Measurements from ENCODE around the gene LBX2.
"Not testable (repeated sequence)": the region's sequence is repeated elsewhere in the genome, so short reads cannot be mapped to it uniquely, and the experiment has no call there.

Gene LBX2

DNA sequence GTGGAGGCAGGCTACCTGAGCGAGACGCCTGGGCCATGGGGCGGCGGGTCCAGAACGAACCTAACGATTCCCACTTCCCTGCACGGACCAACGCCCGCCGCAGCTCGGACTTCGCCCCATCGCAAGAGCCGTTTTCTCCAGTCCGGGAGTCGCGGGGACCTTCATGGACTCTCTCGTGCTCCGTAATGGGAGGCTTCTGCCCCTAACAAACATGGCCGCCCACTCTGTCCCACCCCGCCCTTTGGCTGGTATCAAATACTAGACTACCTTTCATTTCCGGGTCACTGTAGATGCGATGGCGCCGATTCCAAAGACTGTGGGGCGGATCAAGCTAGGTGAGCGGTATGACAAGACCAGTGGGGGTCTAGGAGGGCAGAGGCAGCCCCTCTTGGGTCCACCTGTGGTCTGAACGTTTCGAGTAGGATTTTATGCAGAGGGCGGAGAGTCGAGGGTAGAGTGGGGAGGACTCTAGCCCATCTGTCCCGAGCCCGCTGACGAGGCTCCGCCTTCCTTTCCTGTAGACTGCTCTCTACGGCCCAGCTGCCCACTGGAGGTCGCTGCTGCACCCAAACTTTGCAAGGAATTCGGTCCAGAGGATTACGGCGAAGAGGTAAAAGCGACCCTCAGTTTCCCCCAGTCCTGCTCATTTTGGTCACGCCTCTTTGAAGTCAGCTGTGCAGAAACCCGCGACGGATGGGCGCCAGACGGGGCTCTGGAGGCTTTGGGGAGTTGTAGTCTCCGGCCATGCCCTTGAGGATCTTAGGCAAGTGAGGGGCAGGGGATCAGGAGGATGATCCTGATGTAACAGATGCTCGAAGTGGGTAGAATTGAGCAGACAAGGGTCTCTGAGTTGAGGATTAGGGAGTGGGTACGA, 16.4 kb downstream of the LBX2 start, which contains the start of the genes CCDC142 and TTC31:
TSS of gene CCDC142 (minus strand) at position 198 of the 874 bp plus-strand sequence. CDS start at position 37, 161 bp downstream.
TSS of gene TTC31 (plus strand) at position 281 of the 874 bp plus-strand sequence. CDS start at position 296, 15 bp downstream.
- peak; percentile 90 for DNase-seq (ENCODE audit: low spot score)

DNA sequence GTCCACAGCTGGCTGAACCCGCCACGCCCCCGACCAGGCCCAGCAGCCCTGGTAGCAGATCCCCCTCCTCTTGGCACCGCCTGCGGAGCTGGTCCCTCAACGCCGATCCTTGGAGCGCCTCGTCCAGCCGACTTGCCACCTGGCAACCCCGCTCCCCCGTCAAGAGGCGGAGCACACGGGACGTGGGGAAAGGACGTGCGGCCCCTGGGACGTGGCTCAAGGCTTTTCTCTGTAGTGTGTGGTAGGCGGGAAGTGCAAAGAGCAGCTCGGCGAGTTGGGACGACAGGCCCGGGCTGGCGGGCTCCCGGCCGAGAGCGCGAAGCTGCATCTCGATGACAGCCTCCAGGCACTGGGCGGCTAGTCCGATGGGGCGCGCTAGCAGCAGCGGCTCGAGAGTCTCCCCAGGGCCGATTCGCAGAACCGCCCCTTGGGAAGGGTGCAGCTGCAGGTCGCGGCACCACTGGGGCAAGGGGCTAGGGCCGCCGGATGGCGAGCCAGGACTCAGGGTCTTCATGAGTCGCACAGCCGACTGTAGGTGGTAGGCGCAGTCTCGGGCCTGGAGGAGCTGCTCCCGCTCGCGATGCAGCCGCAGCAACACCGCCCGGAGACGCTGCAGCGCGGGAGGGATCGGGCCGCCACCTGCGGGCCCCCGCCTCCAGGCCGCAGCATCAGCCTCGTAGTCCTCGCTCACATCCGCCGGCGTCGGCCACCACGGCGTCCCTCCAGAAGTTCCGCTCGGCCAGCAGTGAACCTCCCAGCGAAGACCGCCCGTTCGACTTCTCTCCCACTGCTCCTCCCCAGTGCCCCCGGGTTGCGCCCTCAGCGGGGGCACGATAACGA, 17.2 kb downstream of the LBX2 start:
- peak; percentile 67 for DNase-seq (ENCODE audit: low spot score)

DNA sequence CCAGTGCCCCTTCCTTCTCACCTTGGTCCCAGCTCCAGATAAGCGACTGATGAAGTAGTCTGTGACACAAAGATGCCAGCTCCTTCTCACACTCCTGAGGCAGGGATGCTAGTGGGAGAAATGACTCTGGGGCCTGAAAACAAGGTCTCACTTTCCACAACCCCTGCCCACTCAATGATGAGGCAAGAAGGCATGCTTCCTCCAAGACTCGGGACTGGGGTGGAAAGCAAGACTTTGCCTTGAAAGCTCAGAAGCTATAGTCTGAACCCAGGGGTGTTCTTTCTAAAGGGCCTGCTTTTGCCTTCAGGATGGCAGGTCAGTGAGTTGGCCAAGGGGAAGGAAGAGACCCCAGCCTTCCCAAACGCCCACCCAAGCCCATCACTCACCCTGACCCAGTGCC, 18.0 kb downstream of the LBX2 start:
- no peak for DNase-seq (ENCODE audit: low spot score)

DNA sequence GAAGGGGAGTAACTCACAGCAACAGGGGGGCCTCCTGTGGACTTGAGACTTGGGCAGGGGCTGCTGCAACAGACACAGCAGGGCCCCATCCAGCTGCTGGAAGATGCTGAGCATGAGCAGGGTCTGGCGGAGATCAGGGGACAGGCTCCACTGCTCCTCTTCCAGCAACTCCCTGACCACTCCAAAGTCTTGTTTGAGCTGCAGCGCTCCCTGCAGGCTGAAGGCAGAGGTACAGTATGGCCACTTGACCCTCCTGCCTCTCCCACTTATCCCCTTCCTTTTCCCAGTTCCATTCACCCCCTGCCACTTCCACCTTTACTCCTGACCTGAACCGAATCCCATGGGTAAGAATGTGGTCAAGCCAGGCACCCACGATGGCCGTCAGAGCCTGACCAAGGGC, 24.5 kb downstream of the LBX2 start:
- DNase-seq (ENCODE audit: low spot score), result peak; percentile 33

DNA sequence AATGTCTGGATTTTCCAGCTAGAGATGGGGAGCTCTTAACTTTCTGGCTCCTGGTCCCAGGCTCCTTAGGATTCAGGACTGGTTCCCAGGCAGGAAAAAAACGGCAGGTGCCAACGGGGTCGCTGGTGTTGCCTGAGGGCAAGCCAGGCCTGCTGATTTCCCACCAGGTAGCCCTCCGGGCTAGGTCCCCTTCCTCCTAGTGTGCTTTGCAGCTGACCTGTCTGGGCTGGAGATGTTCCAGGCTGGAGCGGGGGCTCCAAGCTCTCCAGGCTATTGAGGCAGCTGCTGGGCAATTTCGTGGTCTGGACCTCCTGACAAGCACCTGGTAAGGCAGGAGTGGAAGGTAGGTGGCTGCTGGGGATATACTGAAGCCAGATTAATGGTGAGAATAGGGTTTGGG, 24.9 kb downstream of the LBX2 start:
- DNase-seq (ENCODE audit: low spot score), result no peak

DNA sequence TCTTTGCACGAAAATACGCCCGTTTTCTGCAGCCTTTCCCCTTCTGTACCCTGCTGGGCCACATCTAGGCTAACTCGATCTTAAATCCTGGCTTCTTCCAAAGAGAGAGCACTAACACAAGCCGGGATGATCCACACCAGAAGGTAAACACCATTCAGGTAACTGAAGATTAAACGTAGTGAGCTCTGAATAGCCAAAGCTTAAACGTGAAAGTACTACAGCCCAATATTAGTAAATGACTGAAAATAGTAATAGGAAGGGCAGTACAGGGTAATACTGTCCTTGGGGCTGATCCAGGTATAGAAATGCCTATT, 26.5 kb downstream of the LBX2 start:
- DNase-seq (ENCODE audit: low spot score), result no peak

DNA sequence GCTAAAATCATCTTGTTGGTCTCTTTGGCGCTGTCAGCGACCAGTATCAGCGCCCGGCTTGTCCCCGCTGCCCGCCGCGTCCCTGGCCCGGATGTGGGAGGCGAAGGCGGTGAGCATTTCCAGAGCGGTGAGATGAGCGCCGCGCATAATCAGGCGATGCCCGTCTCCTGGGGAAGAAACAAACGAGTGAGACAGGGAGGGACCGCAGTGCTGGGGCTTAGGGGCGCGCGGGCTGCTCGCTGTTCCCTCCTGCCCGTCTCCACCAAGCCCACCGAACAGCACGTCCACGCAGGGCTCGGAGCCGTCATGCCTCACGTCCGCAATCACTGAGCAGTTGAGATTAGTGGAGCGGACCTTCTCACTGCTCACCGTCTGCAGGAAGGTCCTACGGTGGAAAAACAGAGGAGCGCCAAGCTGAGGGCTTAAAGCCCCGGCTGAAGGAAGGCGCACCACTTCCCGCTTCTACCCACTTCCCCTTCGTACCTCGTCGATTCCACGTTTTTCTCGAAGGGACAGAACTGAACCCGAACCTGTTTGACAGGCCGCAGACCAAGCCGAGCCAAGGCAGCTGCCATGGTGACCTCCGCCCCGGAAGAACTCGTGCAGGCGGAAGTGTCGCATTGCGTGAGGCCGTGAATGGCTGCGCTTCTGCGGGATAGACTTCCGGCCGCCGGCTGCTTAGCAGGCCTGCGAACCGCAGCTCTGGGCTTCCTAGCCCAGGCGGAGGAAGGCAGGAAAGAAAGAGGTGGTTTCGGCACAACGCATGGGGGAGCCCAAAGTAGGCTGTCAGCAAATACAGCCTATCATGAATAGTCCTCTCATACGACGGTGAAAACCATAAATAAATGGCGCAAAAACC, 27.1 kb downstream of the LBX2 start, which contains the start of gene MRPL53:
TSS of gene MRPL53 (minus strand) at position 595 of the 859 bp plus-strand sequence. CDS start at position 575, 20 bp downstream.
- DNase-seq (ENCODE audit: low spot score), result peak; percentile 83

DNA sequence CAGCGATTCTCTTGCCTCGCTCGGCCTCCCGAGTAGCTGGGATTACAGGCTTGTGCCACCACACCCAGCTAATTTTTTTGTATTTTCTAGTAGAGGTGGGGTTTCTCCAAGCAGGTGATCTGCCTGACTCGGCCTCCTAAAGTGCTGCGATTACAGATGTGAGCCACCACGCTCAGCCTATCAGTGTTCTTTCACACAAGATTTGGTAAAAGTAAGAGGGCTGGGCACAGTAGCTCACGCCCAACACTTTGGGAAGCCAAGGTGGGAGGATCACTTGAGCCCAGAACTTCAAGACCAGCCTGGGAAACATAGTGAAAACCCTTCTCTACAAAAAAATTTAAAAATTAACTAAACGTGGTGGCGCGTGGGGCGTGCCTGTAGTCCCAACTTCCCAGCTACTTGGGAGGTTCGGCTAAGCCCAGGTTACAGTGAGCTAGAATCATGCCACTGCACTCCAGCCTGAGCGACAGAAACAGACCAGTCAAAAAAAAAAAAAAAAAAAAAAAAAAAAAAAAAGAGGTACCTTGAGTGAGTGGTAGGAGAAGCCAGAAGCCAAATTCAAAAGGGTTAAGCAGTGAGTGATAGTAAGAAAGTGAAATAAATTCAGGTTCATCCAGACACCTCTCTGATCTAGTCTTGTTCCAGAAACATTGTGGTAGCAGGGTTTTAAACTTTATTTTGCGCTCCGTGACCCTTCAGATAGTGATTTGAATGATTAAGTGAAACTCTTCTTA, 27.9 kb downstream of the LBX2 start:
- DNase-seq (ENCODE audit: low spot score), result no peak

DNA sequence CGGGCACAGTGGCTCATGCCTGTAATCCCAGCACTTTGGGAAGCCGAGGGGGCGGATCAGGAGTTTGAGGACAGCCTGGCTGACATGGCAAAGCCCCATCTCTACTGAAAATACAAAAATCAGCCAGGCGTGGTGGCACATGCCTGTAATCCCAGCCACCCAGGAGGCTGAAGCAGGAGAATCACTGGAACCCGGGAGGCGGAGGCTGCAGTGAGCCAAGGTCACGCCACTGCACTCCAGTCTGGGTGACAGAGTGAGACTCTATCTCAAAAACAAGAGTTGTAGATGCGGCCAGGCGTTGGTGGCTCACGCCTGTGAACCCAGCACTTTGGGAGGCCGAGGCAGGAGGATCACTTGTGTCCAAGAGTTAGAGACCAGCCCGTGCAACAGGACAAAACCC, 28.7 kb downstream of the LBX2 start:
- DNase-seq (ENCODE audit: low spot score), result not testable (repeated sequence)

DNA sequence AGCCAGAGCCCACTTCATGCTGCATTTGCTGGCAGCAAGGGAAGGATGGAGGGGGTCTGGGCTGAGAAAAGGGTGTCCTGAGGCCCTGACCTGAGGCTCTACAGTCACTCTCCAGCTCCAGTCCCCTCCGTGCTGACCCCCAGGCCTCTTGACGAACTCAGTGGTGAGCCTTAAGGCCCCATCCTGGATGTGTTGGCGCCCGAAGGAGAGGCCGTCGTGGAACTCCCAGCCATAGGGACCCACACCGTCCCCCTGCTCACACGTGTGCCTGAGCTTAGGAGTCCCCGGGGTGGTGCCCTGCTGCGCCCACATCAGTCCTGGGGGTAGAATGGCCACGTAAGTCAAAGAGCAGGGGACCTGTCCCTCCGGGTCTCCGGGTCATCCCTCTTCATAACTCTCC, 35.0 kb downstream of the LBX2 start:
- no peak for DNase-seq (ENCODE audit: low spot score)

DNA sequence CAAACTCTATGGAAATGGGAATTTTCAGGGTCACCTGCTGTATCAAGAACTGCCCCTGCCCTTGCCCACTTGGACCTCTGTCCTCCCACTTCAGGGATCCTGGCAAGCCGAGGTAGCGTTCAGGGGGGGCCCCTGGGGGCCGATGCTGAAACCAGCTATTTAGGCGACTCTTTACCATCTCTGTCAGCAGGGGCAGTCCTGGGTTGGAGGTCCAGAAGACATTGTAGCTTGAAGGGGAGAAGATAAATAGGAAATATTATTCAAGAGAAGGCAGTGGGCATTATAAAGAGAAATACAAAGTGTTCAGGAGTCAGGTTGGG, 36.7 kb downstream of the LBX2 start:
- DNase-seq (ENCODE audit: low spot score), result no peak

DNA sequence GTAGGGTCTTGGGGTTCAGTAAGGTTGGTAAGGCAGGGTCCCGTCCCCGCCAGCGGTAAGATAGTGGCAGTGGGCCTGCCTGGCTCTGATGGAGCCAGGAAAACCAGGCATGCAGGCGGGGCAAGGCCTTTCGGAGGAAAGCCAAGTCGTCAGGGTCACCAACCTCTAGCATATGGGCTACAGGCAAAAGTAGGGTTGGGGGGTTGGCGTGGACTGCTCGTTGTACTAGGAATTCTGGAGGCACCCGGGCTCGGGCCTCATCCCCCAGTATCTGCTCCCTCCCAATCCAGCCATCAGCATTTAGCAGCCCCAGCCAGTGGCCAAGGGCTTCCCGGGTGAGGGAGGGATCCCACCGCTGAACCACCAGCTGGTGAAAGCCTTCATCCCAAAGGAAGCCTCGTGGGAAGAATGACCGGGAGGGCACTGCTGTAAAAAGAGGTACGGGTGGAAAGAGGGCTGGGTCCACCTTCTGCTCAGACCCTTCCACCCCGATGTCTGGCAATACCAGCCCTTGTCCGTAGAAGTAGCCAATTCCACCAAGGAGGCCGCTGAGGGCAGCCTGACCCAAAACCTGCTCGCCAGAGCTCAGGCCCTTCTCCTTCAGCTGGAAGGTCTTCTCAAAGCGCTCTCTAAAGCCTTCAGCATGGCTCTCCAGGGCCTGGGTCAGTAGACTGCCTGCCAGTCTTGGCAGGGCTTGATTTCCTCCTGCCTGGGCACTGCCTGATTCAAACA, 37.2 kb downstream of the LBX2 start:
- DNase-seq (ENCODE audit: low spot score), result no peak

DNA sequence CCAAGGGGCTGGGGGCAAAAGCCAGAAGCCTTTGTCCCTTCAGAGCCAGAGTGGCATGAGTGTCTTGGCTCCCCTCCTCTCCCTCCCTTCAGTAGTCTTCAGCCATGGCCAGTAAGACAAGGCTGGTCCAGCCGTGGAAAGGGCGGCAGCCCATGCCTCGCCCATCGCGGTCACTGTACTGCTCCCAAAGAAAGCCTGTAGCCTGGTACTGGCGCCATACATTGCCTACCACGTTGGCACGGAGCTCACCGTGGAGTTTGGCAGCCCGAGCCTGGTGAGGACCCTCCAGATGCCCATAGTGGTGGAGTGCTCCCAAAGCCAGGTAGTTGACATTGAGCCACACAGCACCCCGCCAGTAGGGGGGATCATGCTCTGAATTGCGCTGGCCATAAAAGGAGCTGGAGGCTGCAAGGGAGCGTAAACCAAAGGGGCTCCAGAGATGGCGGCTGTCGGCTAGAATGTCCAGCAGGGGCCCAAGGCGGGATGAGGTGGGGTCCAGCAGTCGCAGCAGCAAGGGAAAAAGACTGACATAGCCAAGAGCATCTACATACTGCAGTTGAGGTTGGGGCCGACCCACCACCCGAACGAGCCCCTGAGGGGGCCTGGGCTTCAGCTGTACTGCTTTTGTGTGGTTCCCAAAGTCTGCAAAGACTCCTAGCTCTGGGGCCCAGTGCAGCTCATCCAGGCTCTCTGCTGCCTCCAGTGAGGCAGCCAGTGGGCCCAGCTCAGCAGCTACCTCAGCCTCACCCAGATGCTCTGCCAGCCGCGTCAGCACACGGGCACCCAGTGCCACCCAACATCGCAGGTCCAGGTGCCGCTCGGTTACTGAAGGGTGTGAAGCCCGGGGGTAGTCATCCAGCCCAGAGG, 38.0 kb downstream of the LBX2 start:
- DNase-seq (ENCODE audit: low spot score), result peak; percentile 23

DNA sequence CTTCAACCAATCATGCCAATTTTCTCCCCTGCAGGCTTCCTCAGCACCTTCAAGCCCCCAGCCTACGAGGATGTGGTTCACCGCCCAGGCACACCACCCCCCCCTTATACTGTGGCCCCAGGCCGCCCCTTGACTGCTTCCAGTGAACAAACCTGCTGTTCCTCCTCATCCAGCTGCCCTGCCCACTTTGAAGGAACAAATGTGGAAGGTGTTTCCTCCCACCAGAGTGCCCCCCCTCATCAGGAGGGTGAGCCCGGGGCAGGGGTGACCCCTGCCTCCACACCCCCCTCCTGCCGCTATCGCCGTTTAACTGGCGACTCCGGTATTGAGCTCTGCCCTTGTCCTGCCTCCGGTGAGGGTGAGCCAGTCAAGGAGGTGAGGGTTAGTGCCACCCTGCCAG, 39.2 kb downstream of the LBX2 start:
- not testable (repeated sequence) for DNase-seq (ENCODE audit: low spot score)

DNA sequence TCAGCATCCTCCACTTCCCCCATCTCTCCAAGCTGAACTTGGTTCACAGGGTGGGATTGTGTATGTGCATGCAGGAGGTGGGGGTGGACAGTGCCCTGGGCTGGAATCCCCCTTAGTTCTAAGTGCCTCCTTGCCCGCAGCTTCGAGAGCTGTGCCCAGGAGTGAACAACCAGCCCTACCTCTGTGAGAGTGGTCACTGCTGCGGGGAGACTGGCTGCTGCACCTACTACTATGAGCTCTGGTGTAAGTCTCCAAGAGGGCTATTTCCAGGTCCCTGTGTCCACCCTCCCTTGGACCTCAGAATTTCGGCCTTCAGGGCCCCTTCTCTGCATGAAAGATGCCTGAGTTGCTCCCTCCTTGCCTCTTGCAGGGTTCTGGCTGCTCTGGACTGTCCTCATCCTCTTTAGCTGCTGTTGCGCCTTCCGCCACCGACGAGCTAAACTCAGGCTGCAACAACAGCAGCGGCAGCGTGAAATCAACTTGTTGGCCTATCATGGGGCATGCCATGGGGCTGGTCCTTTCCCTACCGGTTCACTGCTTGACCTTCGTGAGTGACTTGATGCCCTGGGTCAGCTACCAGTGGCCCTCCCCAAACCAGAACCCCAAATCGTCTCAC, 39.8 kb downstream of the LBX2 start:
- not testable (repeated sequence) for DNase-seq (ENCODE audit: low spot score)

DNA sequence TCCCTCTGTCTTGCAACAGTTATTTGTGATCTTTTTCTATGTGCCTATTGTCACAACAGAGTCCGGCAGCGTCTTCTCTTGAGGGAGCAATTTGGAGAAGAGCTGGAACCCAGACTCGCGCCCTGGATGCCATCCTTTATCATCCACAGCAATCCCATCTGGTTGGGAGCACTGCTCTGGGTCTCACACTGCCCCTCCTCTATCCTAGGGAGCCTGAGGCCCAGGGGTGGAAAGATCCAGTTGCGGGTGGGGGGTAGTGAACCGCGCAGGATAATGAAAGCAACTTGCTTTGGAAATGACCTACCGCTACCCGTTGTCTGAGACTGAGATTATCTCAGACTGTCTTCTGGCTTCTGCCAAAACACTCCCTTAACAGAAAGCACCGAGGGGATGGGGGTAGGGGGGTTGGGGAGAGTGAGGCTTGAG, 40.5 kb downstream of the LBX2 start:
- DNase-seq (ENCODE audit: low spot score), result no peak

DNA sequence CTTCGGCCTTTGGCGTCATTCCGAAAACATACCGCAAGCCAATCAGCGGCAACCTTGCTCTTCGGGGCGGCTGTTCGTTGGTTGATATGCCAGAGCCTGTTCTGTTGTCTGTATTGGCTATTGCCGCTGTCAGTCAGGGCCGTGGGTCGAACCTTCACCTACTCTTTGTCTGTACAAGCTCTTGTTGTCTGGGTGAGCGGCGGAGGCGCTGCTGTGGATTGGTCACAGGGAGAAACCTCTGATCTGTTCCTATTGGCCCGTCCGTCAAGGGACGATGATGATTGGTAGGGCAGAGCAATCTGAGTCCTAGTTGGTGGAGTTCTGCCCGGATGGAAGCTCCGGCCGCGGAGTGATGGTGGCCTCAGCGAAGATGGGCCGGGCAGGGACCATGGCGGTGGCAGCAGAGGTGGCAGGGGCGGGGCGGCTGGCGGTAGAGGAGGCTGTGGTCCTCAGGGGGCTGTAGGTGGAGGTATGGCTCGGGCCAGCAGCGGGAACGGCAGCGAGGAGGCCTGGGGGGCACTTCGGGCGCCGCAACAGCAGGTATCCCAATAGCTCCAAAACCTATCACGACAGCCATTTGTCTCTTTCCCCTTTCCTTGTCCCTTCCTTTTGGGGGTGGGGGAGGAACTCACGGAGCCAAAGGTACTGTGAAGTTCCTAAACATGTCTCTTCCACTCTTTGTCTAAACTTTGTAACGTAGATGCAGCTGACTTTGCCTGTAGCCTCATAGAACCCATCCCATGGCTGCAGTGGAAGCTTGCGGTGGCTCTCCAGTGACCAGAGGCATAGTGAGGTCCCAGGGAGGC, 41.1 kb downstream of the LBX2 start, which contains the start of gene WBP1:
TSS of gene WBP1 (plus strand) at position 307 of the 806 bp plus-strand sequence. CDS start at position 472, 165 bp downstream.
- DNase-seq (ENCODE audit: low spot score), result peak; percentile 89

DNA sequence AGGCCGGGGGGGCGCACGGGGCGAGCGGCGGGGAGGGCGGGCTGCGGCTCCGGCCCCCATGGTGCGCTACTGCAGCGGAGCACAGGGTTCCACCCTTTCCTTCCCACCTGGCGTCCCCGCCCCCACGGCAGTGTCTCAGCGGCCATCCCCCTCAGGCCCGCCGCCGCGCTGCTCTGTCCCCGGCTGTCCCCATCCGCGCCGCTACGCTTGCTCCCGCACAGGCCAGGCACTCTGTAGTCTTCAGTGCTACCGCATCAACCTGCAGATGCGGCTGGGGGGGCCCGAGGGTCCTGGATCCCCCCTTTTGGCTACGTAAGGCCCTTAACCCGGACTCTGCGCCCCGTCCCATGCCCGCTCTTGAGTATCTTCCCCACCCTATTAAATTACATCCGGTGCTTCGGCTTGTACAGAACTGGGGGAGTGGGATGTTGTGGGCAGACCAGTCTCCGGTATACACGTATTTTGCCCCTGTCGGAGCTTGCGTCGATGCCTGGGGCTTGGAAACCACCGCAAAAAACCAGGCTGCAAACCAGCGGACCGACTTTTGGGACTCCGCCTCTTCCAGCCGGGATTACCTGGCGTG, 41.8 kb downstream of the LBX2 start:
- peak; percentile 59 for DNase-seq (ENCODE audit: low spot score)
